Measurements from ENCODE around the gene IRS2. TPM values are rescaled to one million over a fixed set of nuclear protein-coding genes. Genes with fewer than 3 reads are reported as not detected.

Gene IRS2
- total RNA-seq, 1 experiment from 2014 or later: 9.2 TPM

- Histone ChIP-seq H3K9me3 (ENCODE audit: control insufficient read depth in 1 of 2, insufficient read depth in 1 of 2, low read depth in 1 of 2, low read length in 2 of 2) (no peaks in the 10 kb centered on the region), H4K20me1 (ENCODE audit: insufficient read depth) (no peaks in the 10 kb centered on the region), H3K9me2 (ENCODE audit: insufficient read depth) (no peaks in the 10 kb centered on the region), H3K27ac (ENCODE audit: low read depth, low read length) (no peak overlapping the region), H3K79me2 (ENCODE audit: insufficient read depth, low read length) (no peaks in the 10 kb centered on the region), H3K36me3 (ENCODE audit: control insufficient read depth in 1 of 2, insufficient read depth in 2 of 2, low read length in 2 of 2) (no peaks in the 10 kb centered on the region), H2AFZ (ENCODE audit: low read depth, low read length, poor library complexity, severe bottlenecking) (no peak overlapping the region), H3K9ac (ENCODE audit: low read length) (no peak overlapping the region), H3K4me3 (replicated peaks in 1 of 2; ENCODE audit: low read depth in 1 of 2, low read length in 2 of 2) (no peak overlapping the region), H3K4me1 (ENCODE audit: control insufficient read depth in 1 of 2, insufficient read depth in 2 of 2, low read length in 2 of 2) (no peaks in the 10 kb centered on the region), H3K4me2 (ENCODE audit: low read length) (no peak overlapping the region), H3K27me3 (ENCODE audit: insufficient read depth, low read length) (no peaks in the 10 kb centered on the region)
- ChIA-PET RAD21 (ENCODE audit: low non-redundant PET in 1 of 2, low total read pairs in 2 of 2, uncharacterized antibody in 2 of 2, unreplicated experiment in 2 of 2) (no interaction called here), POLR2A (no interaction called here), CTCF (no interaction called here)
- ATAC-seq (no peak), DNase-seq (ENCODE audit: low read depth, low spot score) (no peak)
- no TSS peak for BruUV-seq (replicated peaks)
- intact Hi-C loops (cut with micrococcal nuclease): no loop called here
- TF ChIP-seq CTCF (IDR thresholded peaks at IDR 0.05 in 2 of 3, conservative IDR thresholded peaks at IDR 0.05 in 1 of 3; ENCODE audit: borderline replicate concordance in 1 of 3, insufficient read depth in 1 of 3, low read depth in 2 of 3, low read length in 2 of 3) (no peak), ZFX (IDR thresholded peaks at IDR 0.05) (no peak), POLR2AphosphoS5 (IDR thresholded peaks at IDR 0.05; ENCODE audit: low read depth, low read length) (no peak), RAD21 (IDR thresholded peaks at IDR 0.05; ENCODE audit: low read depth) (no peak), TCF7L2 (IDR thresholded peaks at IDR 0.05; ENCODE audit: borderline replicate concordance, extremely low read depth, insufficient read depth, insufficient read length) (no peak), SRF (IDR thresholded peaks at IDR 0.05; ENCODE audit: low read depth) (no peak), EZH2 (IDR thresholded peaks at IDR 0.05) (no peak), YY1 (IDR thresholded peaks at IDR 0.05; ENCODE audit: extremely low read depth, insufficient replicate concordance, low read depth, low read length) (no peak), REST (IDR thresholded peaks at IDR 0.05; ENCODE audit: low read depth) (no peak), EZH2phosphoT487 (IDR thresholded peaks at IDR 0.05; ENCODE audit: borderline replicate concordance) (no peak), FOSL1 (IDR thresholded peaks at IDR 0.05; ENCODE audit: low read depth) (no peak), JUND (IDR thresholded peaks at IDR 0.05) (no peak), SP1 (IDR thresholded peaks at IDR 0.05; ENCODE audit: low read depth) (no peak), ZBTB33 (IDR thresholded peaks at IDR 0.05; ENCODE audit: extremely low read depth, insufficient replicate concordance, low read length) (no peak), ELF1 (IDR thresholded peaks at IDR 0.05; ENCODE audit: borderline replicate concordance, low read depth) (no peak)
Observed at GRCh38 chr13:109724603-109725002, 61.8 kb downstream of the IRS2 start.
